SK-N-MC (cell line): Measurements from ENCODE around the gene IL15.

ENCODE experiments used
- EZH2 ChIP-seq: fragments of 200-600 bp; sonication (generic); IDR thresholded peaks from one replicate; pipeline ENCODE4 v1.6.1; 2017; ENCODE audit warnings: antibody characterized with exemption
- FOXP2 ChIP-seq: optimal IDR thresholded peaks from 2 replicates; pipeline ENCODE3; 2011; ENCODE audit warnings: mild to moderate bottlenecking, moderate library complexity; ENCODE audit not compliant: insufficient read depth; ENCODE audit errors: extremely low read length, control extremely low read depth
- POLR2AphosphoS5 ChIP-seq: IDR thresholded peaks from 2 replicates; pipeline ENCODE4 v1.6.1; 2012; ENCODE audit warnings: mild to moderate bottlenecking, low read depth, low read length, borderline replicate concordance

DNA sequence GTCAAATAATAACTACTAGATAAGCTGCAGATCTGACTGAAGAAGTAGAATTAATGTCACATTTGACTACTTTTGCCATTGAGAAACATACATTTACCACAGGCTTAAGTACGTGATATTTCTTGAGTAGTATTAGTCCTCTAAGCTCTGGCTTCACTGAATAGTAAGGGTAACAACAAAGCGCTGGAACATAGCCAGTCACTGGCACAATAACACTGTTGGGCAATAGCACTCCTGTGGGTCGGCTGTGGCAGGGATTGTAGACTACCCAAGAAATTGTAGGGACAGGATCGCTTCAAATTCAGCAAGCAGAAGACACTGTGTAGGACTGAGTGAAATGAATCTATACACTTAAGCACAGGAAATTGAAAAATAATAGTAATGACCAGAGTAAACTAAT lies 27.1 kb upstream of the IL15 start:
- TF ChIP-seq POLR2AphosphoS5 = no peak
- no peak for TF ChIP-seq EZH2
- TF ChIP-seq FOXP2 = no peak
